NCI-H1930 (cell line): ENCODE results near the gene PBX1.

Source experiments
- DNase-seq, 2 experiments: peaks; one replicate each; lab custom pipeline; 2025; lab: John Stamatoyannopoulos, UW

PBX1 gene

DNA sequence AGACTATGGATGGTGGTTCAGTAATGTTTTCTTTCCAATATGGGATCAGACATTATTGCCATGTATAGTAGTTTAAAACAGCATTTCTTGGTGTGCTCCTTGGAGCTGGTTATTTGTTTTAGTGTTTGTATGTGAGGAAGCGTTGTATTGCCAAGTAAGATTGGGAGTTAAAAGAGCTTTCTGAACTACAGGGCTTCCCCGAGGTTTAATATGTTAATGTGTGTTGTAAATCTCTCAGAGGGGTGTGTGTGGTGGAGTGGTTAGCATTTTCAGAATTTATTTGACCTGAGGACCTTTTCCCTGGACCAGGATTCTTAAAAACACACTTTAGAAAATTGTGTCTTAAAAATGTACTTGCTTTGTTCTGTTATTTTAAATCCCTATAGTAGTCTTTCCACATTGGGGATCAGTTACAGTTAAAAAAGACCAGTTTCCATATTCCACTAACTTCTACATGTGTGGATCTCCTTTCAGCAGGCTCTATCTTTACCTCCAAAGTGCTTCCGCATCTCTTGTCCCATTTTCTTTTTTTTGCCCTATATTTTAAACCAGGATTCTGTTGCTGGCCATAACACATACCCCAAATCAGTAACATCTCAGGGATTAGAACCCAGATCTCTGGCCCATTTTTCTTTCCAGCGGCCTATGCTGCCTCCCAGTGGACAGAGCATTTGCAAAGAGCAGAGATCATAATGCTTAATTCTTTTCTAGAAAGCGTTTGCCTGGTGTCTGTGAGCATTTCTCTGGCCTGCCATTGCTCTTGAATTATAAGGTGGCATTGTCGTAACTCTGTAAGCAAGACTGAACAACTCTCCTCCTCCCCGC lies 58.6 kb downstream of the PBX1 start:
- DNase-seq, result no peak

- no peak for DNase-seq
Measured at GRCh38 chr1:164618202-164618564, 59.2 kb downstream of the PBX1 start.

DNA sequence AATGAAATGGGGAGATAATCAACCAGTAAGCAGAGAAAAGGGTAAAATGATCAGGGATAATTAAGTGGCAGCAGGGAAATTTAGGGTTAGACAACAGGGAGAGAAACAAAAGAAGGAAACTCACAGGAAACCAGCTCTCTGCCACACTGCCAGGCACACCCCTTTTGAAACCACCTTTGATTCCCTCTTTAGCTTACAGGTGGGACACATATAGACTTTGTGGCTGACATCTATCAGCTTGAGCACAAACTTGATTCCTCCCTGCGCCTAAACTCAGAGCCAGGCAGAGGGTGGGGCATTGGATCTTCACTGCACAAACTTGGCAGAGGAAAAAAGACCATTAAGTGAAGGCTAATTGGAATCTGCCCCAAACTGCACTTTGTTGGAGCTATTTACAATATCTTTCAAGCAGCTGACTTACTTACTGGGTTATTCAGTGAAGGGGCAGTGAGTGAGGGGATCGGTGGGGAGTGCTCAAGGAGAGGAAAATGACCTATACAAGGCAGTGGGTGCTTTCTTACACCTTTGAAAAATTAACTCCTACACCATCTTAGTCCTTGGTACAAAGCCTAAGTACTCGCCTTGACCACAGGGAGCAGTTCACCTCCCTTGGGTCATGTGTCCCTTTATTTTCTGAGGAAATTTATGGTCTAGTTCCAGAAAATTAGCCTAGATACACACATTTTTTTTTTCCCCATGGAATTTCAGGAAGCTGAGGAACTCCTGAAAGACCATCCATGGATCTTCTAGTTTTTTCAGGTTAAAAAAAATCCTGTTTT lies 60.2 kb downstream of the PBX1 start:
- no peak for DNase-seq

DNA sequence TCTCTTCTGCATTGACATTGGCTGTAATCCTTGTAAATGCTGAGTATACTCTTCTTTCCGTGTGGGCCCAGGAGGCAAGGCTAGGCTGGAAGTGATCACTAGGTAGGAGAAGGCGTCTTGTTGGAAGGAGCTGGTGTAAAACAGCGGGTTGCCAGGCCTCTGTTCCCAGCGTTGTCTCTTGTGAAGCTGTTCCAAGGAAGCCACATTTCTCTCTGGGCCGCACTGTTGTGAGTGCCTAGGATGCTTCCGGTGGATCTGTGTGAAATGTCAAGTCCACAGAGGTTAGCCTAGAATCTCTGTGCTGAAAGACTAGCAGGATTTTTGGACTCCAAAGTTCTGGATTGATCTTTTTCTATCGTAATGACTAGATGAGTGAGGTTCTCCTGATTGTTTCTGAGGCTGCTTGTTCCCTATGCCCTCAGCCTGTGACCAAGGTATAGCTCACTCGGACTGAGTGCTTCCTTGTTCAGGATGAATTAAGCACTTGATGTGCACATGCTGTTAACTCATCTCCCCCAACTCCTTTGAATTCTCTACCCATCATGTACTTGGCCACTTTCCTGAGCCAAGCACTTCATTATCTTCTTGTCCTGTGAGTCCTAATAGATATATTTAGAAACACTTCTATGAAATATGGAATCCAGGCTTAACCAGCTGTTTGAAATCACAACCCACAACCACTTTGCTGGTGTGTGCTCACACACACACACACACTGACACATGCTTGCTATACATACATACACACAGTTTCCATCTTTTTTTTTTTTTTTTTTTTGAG lies 63.3 kb downstream of the PBX1 start:
- DNase-seq, result no peak

GRCh38 chr1:164623805-164624204 lies 64.8 kb downstream of the PBX1 start:
- no peak for DNase-seq

- no peak for DNase-seq
Measured at GRCh38 chr1:164624400-164624799, 65.4 kb downstream of the PBX1 start.

- DNase-seq, result no peak
Measured at GRCh38 chr1:164625004-164625617, 66.1 kb downstream of the PBX1 start.

- no peak for DNase-seq
Measured at GRCh38 chr1:164628772-164629171, 69.8 kb downstream of the PBX1 start.

GRCh38 chr1:164629971-164630370 lies 71.0 kb downstream of the PBX1 start:
- DNase-seq, result no peak

- no peak for DNase-seq
Measured at GRCh38 chr1:164630626-164631396, 71.8 kb downstream of the PBX1 start.

GRCh38 chr1:164631751-164632150 lies 72.8 kb downstream of the PBX1 start:
- no peak for DNase-seq

DNA sequence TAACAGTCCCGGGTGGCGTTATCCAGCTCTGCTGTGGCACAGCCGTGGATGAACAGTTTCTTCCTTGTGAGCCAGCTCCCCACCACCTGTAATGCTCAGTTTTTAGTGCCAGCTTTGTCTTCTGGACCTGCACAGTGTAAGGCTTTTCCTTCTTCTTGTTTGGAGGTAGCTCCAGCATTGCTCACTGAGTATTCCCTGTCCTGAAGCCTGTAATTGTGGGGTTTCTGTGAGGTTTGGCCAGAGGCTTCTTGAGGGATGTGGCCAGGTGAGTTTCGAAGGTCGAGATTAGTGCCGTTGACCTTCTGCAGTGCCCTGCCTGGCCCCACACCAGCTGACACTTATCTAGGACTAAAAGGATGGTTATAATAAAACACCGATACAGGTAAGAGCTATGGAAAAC lies 75.0 kb downstream of the PBX1 start:
- no peak for DNase-seq

DNA sequence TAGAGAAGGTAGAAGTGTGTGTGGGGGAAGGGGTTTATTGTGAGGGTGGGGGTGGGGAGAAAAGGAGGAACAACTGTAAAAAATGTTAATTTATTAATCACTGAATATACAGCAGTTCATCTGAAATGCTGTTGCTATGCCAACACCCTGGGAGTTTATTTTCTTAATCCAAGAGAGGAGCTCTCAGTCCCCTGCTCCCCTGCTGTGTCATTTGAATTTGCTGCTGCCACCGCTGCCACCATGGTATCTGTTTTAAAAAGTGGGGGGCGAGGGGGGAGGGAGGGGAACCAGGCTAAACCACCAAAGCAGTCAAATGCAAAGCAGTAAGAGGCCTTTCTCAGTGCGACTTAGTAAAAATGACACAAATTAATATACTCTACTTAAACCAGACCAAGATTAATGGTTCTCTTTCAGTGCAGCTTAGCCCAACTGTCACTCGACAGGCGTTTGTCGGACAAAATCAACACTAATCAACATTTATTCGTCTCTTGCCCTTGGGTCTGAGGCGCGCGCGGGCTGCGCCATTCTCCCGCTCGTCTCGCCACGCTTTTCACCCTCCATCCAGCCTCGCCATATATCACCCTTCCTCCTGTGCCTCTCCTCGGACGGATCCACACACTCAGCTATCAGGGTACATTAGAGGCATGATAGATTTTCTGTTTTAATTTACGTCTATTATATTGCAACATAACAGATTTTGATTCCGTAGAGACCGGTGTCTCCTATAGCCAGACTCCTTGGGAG lies 76.2 kb downstream of the PBX1 start:
- no peak for DNase-seq

- no peak for DNase-seq
Measured at GRCh38 chr1:164635803-164636731, 77.1 kb downstream of the PBX1 start.

- DNase-seq, result no peak
Measured at GRCh38 chr1:164636757-164637156, 77.8 kb downstream of the PBX1 start.

- DNase-seq, result peak; percentile 12 to 36
Measured at GRCh38 chr1:164637461-164638375, 78.7 kb downstream of the PBX1 start.

DNA sequence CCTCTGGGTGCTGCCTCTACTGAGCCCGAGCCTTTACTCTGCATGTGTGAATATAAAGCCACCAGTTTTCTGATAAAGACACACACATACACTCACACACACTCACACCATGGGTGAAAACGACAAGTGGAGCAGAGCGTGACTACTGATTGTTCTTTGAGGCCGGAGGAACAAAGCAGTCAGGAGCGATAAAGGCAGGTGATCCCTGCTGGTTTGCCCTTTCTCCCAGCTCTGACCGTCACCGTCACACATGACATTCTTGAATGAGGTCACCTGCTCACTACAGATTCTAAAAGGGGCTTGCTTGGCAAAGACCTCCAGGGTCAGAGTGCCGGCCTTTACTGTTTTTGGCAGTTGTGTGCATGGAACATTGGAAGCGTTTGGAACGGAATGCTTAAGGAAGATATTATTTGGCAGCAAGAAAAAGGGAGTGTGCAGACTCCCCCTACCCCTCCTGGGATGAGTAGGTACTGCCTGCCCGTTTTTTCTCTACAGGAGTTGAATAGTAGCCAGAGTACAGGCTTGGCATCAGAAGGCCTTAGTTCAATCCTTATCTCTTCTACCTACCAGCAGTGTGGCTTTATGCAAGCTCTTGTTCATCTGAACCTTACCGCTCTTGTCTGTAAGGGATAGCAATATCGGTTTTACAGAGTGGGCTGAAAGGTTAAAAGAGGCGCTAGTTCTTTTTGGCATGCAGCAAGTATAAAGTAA lies 79.7 kb downstream of the PBX1 start:
- DNase-seq, result no peak
